ENCODE results near the gene LCT. TPM values are rescaled to one million over a fixed set of nuclear protein-coding genes. Genes with fewer than 3 reads are reported as not detected.
"Not testable (repeated sequence)": the region's sequence is repeated elsewhere in the genome, so short reads cannot be mapped to it uniquely, and the experiment has no call there.

LCT gene
- total RNA-seq, 1 donor from 2014 or later: not detected

- ATAC-seq: peak; percentile 92
Observed at GRCh38 chr2:135797497-135798274, 39.3 kb downstream of the LCT start.

- no peak for ATAC-seq
Observed at GRCh38 chr2:135796606-135797005, 40.4 kb downstream of the LCT start.

GRCh38 chr2:135795641-135796040 lies 41.3 kb downstream of the LCT start:
- ATAC-seq: not testable (repeated sequence)

GRCh38 chr2:135792401-135793150 lies 44.4 kb downstream of the LCT start:
- no peak for ATAC-seq

- ATAC-seq: no peak
Observed at GRCh38 chr2:135791418-135792190, 45.4 kb downstream of the LCT start.

- ATAC-seq: no peak
Observed at GRCh38 chr2:135790423-135790822, 46.6 kb downstream of the LCT start.

- ATAC-seq: no peak
Observed at GRCh38 chr2:135786823-135787222, 50.2 kb downstream of the LCT start.

GRCh38 chr2:135785032-135785431 lies 52.0 kb downstream of the LCT start:
- no peak for ATAC-seq

- no peak for ATAC-seq
Observed at GRCh38 chr2:135783439-135783838, 53.5 kb downstream of the LCT start.

GRCh38 chr2:135782231-135782630 lies 54.8 kb downstream of the LCT start:
- no peak for ATAC-seq

GRCh38 chr2:135776367-135776766 lies 60.6 kb downstream of the LCT start:
- ATAC-seq: no peak

GRCh38 chr2:135775420-135775819 lies 61.6 kb downstream of the LCT start:
- ATAC-seq: no peak

GRCh38 chr2:135773917-135774316 lies 63.1 kb downstream of the LCT start:
- no peak for ATAC-seq

GRCh38 chr2:135773319-135773718 lies 63.7 kb downstream of the LCT start:
- ATAC-seq: no peak

- no peak for ATAC-seq
Observed at GRCh38 chr2:135768863-135769262, 68.1 kb downstream of the LCT start.

- no peak for ATAC-seq
Observed at GRCh38 chr2:135762530-135762929, 74.5 kb downstream of the LCT start.

GRCh38 chr2:135762022-135762421 lies 75.0 kb downstream of the LCT start:
- ATAC-seq: no peak

- ATAC-seq: no peak
Observed at GRCh38 chr2:135756692-135757091, 80.3 kb downstream of the LCT start.

GRCh38 chr2:135755573-135755972 lies 81.4 kb downstream of the LCT start:
- ATAC-seq: no peak

GRCh38 chr2:135745545-135745944 lies 91.4 kb downstream of the LCT start:
- no peak for ATAC-seq

- ATAC-seq: peak; percentile 24
Observed at GRCh38 chr2:135744760-135745314, 92.1 kb downstream of the LCT start.

GRCh38 chr2:135743860-135744259 lies 93.1 kb downstream of the LCT start:
- ATAC-seq: no peak

GRCh38 chr2:135742325-135742757 lies 94.6 kb downstream of the LCT start:
- peak; percentile 29 for ATAC-seq

Measured in esophagus mucosa (tissue), 1 donor.